Neural cell (in vitro differentiated cells): ENCODE results near the gene TACC2.

Experiments used
- EP300 ChIP-seq: fragments of 450-650 bp; conservative IDR thresholded peaks from 2 replicates; pipeline ENCODE4 v1.6.1; 2014; ENCODE audit warnings: antibody characterized with exemption, mild to moderate bottlenecking, moderate library complexity; ENCODE audit not compliant: poor library complexity, severe bottlenecking
- EZH2 ChIP-seq: fragments of 200-600, 300-800 bp; shearing (Covaris generic), sonication (generic); IDR thresholded peaks from 2 replicates; pipeline ENCODE4 v1.6.1; 2014; ENCODE audit warnings: antibody characterized with exemption, low read length, borderline replicate concordance, mild to moderate bottlenecking; ENCODE audit not compliant: insufficient read depth, poor library complexity, severe bottlenecking
- MXI1 ChIP-seq: fragments of 450-650 bp; conservative IDR thresholded peaks from 2 replicates; pipeline ENCODE4 v1.6.1; 2014; ENCODE audit warnings: antibody characterized with exemption, mild to moderate bottlenecking; ENCODE audit not compliant: poor library complexity, severe bottlenecking
- POLR2AphosphoS5 ChIP-seq: IDR thresholded peaks from 2 replicates; pipeline ENCODE4 v1.6.1; 2012
- RAD21 ChIP-seq: fragments of 450-650 bp; conservative IDR thresholded peaks from 2 replicates; pipeline ENCODE4 v1.6.1; 2014; ENCODE audit warnings: antibody characterized with exemption, mild to moderate bottlenecking, moderate library complexity
- SMC3 ChIP-seq: fragments of 450-650 bp; conservative IDR thresholded peaks from 2 replicates; pipeline ENCODE4 v1.6.1; 2014; ENCODE audit warnings: antibody characterized with exemption, mild to moderate bottlenecking, moderate library complexity; ENCODE audit not compliant: poor library complexity
- TAF1 ChIP-seq: IDR thresholded peaks from 2 replicates; pipeline ENCODE4 v1.6.1; 2012; ENCODE audit warnings: low read depth
- TF ChIP-seq, protein P1 (sequence below): fragments of 450-650 bp; IDR thresholded peaks from 2 replicates; pipeline ENCODE4 v1.5.1; 2014; ENCODE audit warnings: antibody characterized with exemption, mild to moderate bottlenecking, moderate library complexity; ENCODE audit not compliant: poor library complexity, severe bottlenecking
- TF ChIP-seq, protein P2 (sequence below): IDR thresholded peaks from 2 replicates; pipeline ENCODE4 v1.6.1; 2012; ENCODE audit warnings: borderline replicate concordance

DNA sequence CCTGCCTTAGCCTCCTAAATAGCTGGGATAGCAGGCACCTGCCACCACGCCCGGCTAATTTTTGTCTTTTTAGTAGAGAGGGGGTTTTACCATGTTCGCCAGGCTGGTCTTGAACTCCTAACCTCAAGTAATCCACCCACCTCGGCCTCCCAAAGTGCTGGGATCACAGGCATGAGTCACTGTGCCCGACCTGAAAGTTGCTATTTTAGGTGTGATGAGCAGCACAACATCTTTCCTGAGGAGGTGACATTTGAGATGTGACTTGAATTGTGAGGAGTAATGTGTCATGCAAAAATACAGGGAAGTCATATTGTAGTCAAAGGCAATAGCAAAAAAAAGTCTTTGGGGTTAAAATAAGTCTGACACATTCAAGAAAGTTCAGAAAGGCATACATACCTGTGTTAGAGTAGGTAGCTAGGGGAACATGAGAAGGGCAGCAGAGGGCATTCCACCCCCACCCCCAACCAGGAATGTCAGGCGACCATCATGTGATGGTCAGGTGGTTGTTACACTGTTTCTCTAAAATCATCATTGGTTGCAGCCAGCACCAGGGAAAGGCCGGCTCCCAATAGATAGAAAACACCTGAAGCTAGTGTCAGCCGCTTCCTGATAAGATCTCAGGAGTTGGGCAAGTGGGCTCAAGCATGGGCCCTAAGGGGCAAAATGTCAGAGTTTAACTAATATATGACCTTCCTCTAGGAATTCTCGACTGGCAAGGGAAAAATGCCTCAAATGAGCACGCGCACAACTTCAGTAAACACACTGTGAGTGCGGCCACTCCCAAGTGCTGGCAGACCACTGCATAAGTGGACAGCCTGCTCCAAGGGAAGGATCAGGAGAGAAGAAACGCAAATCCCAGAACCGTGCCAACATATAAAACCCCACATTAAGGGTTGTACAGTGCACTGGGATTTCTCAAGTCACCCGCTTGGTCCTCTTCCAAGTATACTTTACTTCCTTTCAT is at the start of gene TACC2:
- TF ChIP-seq, protein P1, sequence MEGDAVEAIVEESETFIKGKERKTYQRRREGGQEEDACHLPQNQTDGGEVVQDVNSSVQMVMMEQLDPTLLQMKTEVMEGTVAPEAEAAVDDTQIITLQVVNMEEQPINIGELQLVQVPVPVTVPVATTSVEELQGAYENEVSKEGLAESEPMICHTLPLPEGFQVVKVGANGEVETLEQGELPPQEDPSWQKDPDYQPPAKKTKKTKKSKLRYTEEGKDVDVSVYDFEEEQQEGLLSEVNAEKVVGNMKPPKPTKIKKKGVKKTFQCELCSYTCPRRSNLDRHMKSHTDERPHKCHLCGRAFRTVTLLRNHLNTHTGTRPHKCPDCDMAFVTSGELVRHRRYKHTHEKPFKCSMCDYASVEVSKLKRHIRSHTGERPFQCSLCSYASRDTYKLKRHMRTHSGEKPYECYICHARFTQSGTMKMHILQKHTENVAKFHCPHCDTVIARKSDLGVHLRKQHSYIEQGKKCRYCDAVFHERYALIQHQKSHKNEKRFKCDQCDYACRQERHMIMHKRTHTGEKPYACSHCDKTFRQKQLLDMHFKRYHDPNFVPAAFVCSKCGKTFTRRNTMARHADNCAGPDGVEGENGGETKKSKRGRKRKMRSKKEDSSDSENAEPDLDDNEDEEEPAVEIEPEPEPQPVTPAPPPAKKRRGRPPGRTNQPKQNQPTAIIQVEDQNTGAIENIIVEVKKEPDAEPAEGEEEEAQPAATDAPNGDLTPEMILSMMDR: no peak
- TF ChIP-seq, protein P2, sequence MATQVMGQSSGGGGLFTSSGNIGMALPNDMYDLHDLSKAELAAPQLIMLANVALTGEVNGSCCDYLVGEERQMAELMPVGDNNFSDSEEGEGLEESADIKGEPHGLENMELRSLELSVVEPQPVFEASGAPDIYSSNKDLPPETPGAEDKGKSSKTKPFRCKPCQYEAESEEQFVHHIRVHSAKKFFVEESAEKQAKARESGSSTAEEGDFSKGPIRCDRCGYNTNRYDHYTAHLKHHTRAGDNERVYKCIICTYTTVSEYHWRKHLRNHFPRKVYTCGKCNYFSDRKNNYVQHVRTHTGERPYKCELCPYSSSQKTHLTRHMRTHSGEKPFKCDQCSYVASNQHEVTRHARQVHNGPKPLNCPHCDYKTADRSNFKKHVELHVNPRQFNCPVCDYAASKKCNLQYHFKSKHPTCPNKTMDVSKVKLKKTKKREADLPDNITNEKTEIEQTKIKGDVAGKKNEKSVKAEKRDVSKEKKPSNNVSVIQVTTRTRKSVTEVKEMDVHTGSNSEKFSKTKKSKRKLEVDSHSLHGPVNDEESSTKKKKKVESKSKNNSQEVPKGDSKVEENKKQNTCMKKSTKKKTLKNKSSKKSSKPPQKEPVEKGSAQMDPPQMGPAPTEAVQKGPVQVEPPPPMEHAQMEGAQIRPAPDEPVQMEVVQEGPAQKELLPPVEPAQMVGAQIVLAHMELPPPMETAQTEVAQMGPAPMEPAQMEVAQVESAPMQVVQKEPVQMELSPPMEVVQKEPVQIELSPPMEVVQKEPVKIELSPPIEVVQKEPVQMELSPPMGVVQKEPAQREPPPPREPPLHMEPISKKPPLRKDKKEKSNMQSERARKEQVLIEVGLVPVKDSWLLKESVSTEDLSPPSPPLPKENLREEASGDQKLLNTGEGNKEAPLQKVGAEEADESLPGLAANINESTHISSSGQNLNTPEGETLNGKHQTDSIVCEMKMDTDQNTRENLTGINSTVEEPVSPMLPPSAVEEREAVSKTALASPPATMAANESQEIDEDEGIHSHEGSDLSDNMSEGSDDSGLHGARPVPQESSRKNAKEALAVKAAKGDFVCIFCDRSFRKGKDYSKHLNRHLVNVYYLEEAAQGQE: no peak
- TF ChIP-seq POLR2AphosphoS5 (no peak), SMC3 (no peak), TAF1 (no peak), EP300 (no peak), RAD21 (no peak), EZH2 (no peak), MXI1 (no peak)
